H1 (cell line): ENCODE measurements around the gene NOS1AP. TPM values are rescaled to one million over a fixed set of nuclear protein-coding genes. Genes with fewer than 3 reads are reported as not detected.

Source experiments
- CTCF ChIA-PET: fragments of 300-600 bp; sonication (Branson Sonifier 250); formaldehyde crosslinking; loops from one replicate; lab custom pipeline; 2021; ENCODE audit not compliant: partially characterized antibody; lab: Charles Lee
- POLR2A ChIA-PET: fragments of 300-600 bp; sonication (Branson Sonifier 250); formaldehyde crosslinking; loops from one replicate; lab custom pipeline; 2021; ENCODE audit warnings: inconsistent platforms; ENCODE audit not compliant: partially characterized antibody; lab: Charles Lee
- DNase-seq, 2 experiments: peaks; one replicate each; pipeline versions ENCODE4 v3.0.0 to v3.0.0-alpha.2; 2010 to 2022; ENCODE audit warnings: low spot score in 2 of 2, low read depth in 1 of 2, mixed read lengths in 1 of 2
- FAIRE-seq: peaks from 2 replicates; lab custom pipeline; 2011; peaks lifted over from hg19 to GRCh38; lab: Jason Lieb, UNC
- H2AFZ ChIP-seq: 2 replicates; pipeline ENCODE4 v1.8.1; 2012; ENCODE audit warnings: low read length, inconsistent platforms
- H2AK5ac ChIP-seq: 2 replicates; pipeline ENCODE4 v1.6.1; 2013; ENCODE audit warnings: low read depth, low read length
- H2BK120ac ChIP-seq: replicated peaks from 2 replicates; pipeline ENCODE3; 2013; ENCODE audit warnings: low read depth, low read length, inconsistent platforms
- H2BK12ac ChIP-seq: 2 replicates; pipeline ENCODE4 v1.6.1; 2013; ENCODE audit warnings: low read depth, low read length
- H2BK15ac ChIP-seq: 2 replicates; pipeline ENCODE4 v1.6.1; 2013; ENCODE audit warnings: low read length
- H2BK20ac ChIP-seq: 2 replicates; pipeline ENCODE4 v1.6.1; 2013; ENCODE audit warnings: low read length
- H2BK5ac ChIP-seq: 2 replicates; pipeline ENCODE4 v1.6.1; 2013; ENCODE audit warnings: low read depth, low read length
- H3K14ac ChIP-seq: 2 replicates; pipeline ENCODE4 v1.6.1; 2013; ENCODE audit warnings: inconsistent platforms; ENCODE audit not compliant: insufficient read length
- H3K18ac ChIP-seq: 2 replicates; pipeline ENCODE4 v1.6.1; 2013; ENCODE audit warnings: low read length; ENCODE audit errors: extremely low read depth
- H3K23ac ChIP-seq: 2 replicates; pipeline ENCODE4 v1.6.1; 2013; ENCODE audit warnings: inconsistent platforms; ENCODE audit not compliant: insufficient read length
- H3K23me2 ChIP-seq: 2 replicates; pipeline ENCODE4 v1.6.1; 2013; ENCODE audit warnings: low read depth, low read length
- H3K27ac ChIP-seq: 2 replicates; pipeline ENCODE4 v1.6.1; 2011; ENCODE audit warnings: low read depth, low read length, inconsistent platforms
- H3K27me3 ChIP-seq, 4 experiments: replicated peaks in 1 of 4; 1 replicate in 1 of 4; 2 replicates in 3 of 4; pipeline versions ENCODE4 v1.6.1 to v1.8.1; 2011 to 2013; ENCODE audit warnings: low read length in 3 of 4, mild to moderate bottlenecking in 3 of 4, inconsistent platforms in 2 of 4, mixed read lengths in 2 of 4, moderate library complexity in 1 of 4; ENCODE audit not compliant: control insufficient read depth in 3 of 4, insufficient read depth in 3 of 4; ENCODE audit errors: extremely low read depth in 1 of 4
- H3K36me3 ChIP-seq, 4 experiments: 2 replicates each; pipeline versions ENCODE4 v1.6.1 to v1.8.1; 2011 to 2013; ENCODE audit warnings: mild to moderate bottlenecking in 4 of 4, low read length in 3 of 4, moderate library complexity in 2 of 4, control low read depth in 1 of 4, inconsistent platforms in 1 of 4; ENCODE audit not compliant: insufficient read depth in 4 of 4, control insufficient read depth in 2 of 4
- H3K4ac ChIP-seq: replicated peaks from 2 replicates; pipeline ENCODE3; 2013; ENCODE audit warnings: low read length, low read depth, mixed read lengths, inconsistent platforms; ENCODE audit not compliant: insufficient read length
- H3K4me1 ChIP-seq, 4 experiments: replicated peaks in 1 of 4; 1 replicate in 1 of 4; 2 replicates in 3 of 4; pipeline versions ENCODE4 v1.6.1 to v1.8.1; 2011 to 2013; ENCODE audit warnings: low read length in 3 of 4, inconsistent platforms in 2 of 4, mixed read lengths in 1 of 4; ENCODE audit not compliant: insufficient read depth in 4 of 4, control insufficient read depth in 3 of 4
- H3K4me2 ChIP-seq, 2 experiments: 2 replicates each; pipeline versions ENCODE4 v1.6.1 to v1.8.1; 2011 to 2013; ENCODE audit warnings: low read depth in 2 of 2, low read length in 2 of 2, control low read depth in 1 of 2, inconsistent platforms in 1 of 2, mild to moderate bottlenecking in 1 of 2; ENCODE audit not compliant: insufficient read depth in 1 of 2
- H3K4me3 ChIP-seq, 4 experiments: fragments of 200-600, 300-600 bp in 1 of 4; sonication (generic), shearing (Covaris generic), sonication (Bioruptor Twin) in 1 of 4; 2 replicates each; pipeline versions ENCODE4 v1.5.1 to v1.8.1; 2011 to 2016; ENCODE audit warnings: low read length in 4 of 4, low read depth in 3 of 4, control low read depth in 2 of 4, inconsistent platforms in 2 of 4, mild to moderate bottlenecking in 2 of 4, mixed read lengths in 1 of 4, moderate library complexity in 1 of 4; ENCODE audit not compliant: insufficient read depth in 2 of 4; ENCODE audit errors: extremely low read depth in 1 of 4
- H3K56ac ChIP-seq: replicated peaks from 2 replicates; pipeline ENCODE3; 2013; ENCODE audit warnings: low read depth, mild to moderate bottlenecking, mixed read lengths, low read length, inconsistent platforms; ENCODE audit not compliant: insufficient read length
- H3K79me1 ChIP-seq: 2 replicates; pipeline ENCODE4 v1.6.1; 2013; ENCODE audit warnings: low read depth, low read length, control low read depth
- H3K79me2 ChIP-seq, 2 experiments: 2 replicates each; pipeline versions ENCODE4 v1.6.1 to v1.8.1; 2012 to 2013; ENCODE audit warnings: low read length in 2 of 2, mild to moderate bottlenecking in 2 of 2, inconsistent platforms in 1 of 2; ENCODE audit not compliant: insufficient read depth in 2 of 2, control insufficient read depth in 1 of 2
- H3K9ac ChIP-seq, 4 experiments: replicated peaks in 1 of 4; 1 replicate in 1 of 4; 2 replicates in 3 of 4; pipeline versions ENCODE4 v1.6.1 to v1.8.1; 2011 to 2013; ENCODE audit warnings: low read depth in 3 of 4, low read length in 3 of 4, control low read depth in 2 of 4, mild to moderate bottlenecking in 2 of 4, moderate library complexity in 2 of 4, inconsistent platforms in 1 of 4; ENCODE audit errors: extremely low read depth in 1 of 4
- H3K9me3 ChIP-seq, 2 experiments: 2 replicates each; pipeline versions ENCODE4 v1.6.1 to v1.8.1; 2012 to 2013; ENCODE audit warnings: mild to moderate bottlenecking in 2 of 2, moderate library complexity in 2 of 2, control low read depth in 1 of 2, inconsistent platforms in 1 of 2, low read depth in 1 of 2, low read length in 1 of 2, mixed read lengths in 1 of 2; ENCODE audit not compliant: insufficient read depth in 2 of 2
- H4K20me1 ChIP-seq, 2 experiments: replicated peaks in 1 of 2; 2 replicates each; pipeline versions ENCODE3 to v1.8.1; 2011 to 2013; ENCODE audit warnings: inconsistent platforms in 2 of 2, low read length in 2 of 2, mild to moderate bottlenecking in 1 of 2; ENCODE audit not compliant: insufficient read depth in 2 of 2, control insufficient read depth in 1 of 2
- H4K5ac ChIP-seq: 2 replicates; pipeline ENCODE4 v1.6.1; 2013; ENCODE audit warnings: low read length, low read depth, mixed read lengths, inconsistent platforms; ENCODE audit not compliant: insufficient read length
- H4K8ac ChIP-seq: 2 replicates; pipeline ENCODE4 v1.8.0; 2013; ENCODE audit warnings: mild to moderate bottlenecking, moderate library complexity, low read length, inconsistent platforms; ENCODE audit not compliant: insufficient read depth; ENCODE audit errors: extremely low read depth
- H4K91ac ChIP-seq: replicated peaks from 2 replicates; pipeline ENCODE3; 2013; ENCODE audit warnings: low read length, mixed read lengths, inconsistent platforms; ENCODE audit not compliant: insufficient read length
- CBX5 ChIP-seq: fragments of 300-800, 300-1000 bp; sonication (generic); IDR thresholded peaks from 2 replicates; pipeline ENCODE4 v1.7.1; 2016; ENCODE audit warnings: antibody characterized with exemption, low read length, low read depth
- CHD1 ChIP-seq: IDR thresholded peaks from 2 replicates; pipeline ENCODE4 v1.6.1; 2012; ENCODE audit warnings: low read depth, low read length, improper control_type of control experiment
- SP4 ChIP-seq: IDR thresholded peaks from 2 replicates; pipeline ENCODE4 v1.6.1; 2012; ENCODE audit warnings: low read length, inconsistent platforms
- WGBS, 2 experiments: shearing (Covaris generic) in 1 of 2; methylation state at CpG; one replicate each; pipeline versions ENCODE4 v1.1.6 to v1.1.7; 2013 to 2015; ENCODE audit warnings: low lambda C conversion rate in 2 of 2, mixed read lengths in 2 of 2, inconsistent platforms in 1 of 2, low coverage in 1 of 2, missing lambda C conversion rate in 1 of 2; ENCODE audit not compliant: insufficient replicate concordance in 2 of 2, insufficient coverage in 1 of 2, insufficient read length in 1 of 2; ENCODE audit errors: extremely low coverage in 1 of 2, missing lambda C conversion rate in 1 of 2; 5-methylcytosine and 5-hydroxymethylcytosine counted together
- polyA plus RNA-seq, 7 experiments: library from polyadenylated mRNA; depleted of rRNA in 3 of 7; stranded (reverse) in 5 of 7; unstranded in 2 of 7; fragments of >200 nt in 5 of 7; fragments of 200-250 nt in 2 of 7; gene quantifications; 1 replicate in 5 of 7; 2 replicates in 1 of 7; 4 replicates in 1 of 7; pipeline versions ENCODE4 v1.2.1 to v1.2.3, GENCODE V29; 2011 to 2013; ENCODE audit warnings: missing spikeins in 2 of 7, mixed read lengths in 2 of 7
- total RNA-seq: library from RNA; stranded (reverse); fragmentation: NEBNext Ultra II Directional; extraction: Animal tissue kit (Norgen Biotek cat#: 25700); gene quantifications from 2 replicates; pipeline ENCODE4 v1.2.1, GENCODE V29; 2021

NOS1AP gene
- total and polyA plus RNA-seq, 2 of the 8 experiments (the other 6 are each of a cell fraction or from before 2014, with no cell fraction given), result 2.4 to 12.1 TPM

GRCh38 chr1:162236618-162237017 lies 167.1 kb downstream of the NOS1AP start:
- H4K91ac ChIP-seq, result no peak overlapping the region
- 80% methylated on average over 2 of the region's 2 CpGs; no CpG with 5 or more reads in 1 of the 2 experiments for WGBS, 2 experiments
- no peak for FAIRE-seq

More at GRCh38 chr1:162236618-162237017, 167.1 kb downstream of the NOS1AP start:
- H3K9me3 ChIP-seq, result no peaks in the 10 kb centered on the region
- no peaks in the 10 kb centered on the region; a peak in 1 of 8 replicates for H3K36me3 ChIP-seq
- no peak overlapping the region for H4K5ac ChIP-seq
- no peak overlapping the region for H2BK20ac ChIP-seq
- no peak overlapping the region for H2BK15ac ChIP-seq
- H3K4ac ChIP-seq, result no peak overlapping the region
- DNase-seq, result no peak
- no peak overlapping the region for H3K9ac ChIP-seq
- no peak overlapping the region for H3K56ac ChIP-seq
- H2AK5ac ChIP-seq, result no peak overlapping the region
- H3K23ac ChIP-seq, result no peak overlapping the region
- no peak overlapping the region for H3K27ac ChIP-seq
- ChIA-PET POLR2A (no interaction called here), CTCF (interaction anchor here (1.5 kb wide), 2 partner anchors 119 to 155 kb away, joined by 3 to 5 read pairs; no protein-coding TSS in a partner anchor)
- no peak overlapping the region for H3K4me2 ChIP-seq
- peaks cover 0 to 21% of the 10 kb centered on the region in 2 experiments; a peak in 2 of 4 replicates for H3K79me2 ChIP-seq
- no peaks in the 10 kb centered on the region for H4K20me1 ChIP-seq
- no peak overlapping the region for H2BK5ac ChIP-seq
- no peak overlapping the region for H3K14ac ChIP-seq
- H2AFZ ChIP-seq, result no peak overlapping the region
- peaks cover 0 to 19% (median 8%) of the 10 kb centered on the region in 4 experiments; a peak in 4 of 7 replicates for H3K4me1 ChIP-seq
- H3K23me2 ChIP-seq, result no peaks in the 10 kb centered on the region
- TF ChIP-seq CHD1 (no peak), SP4 (no peak), CBX5 (no peak)
- H4K8ac ChIP-seq, result no peak overlapping the region
- no peak overlapping the region for H2BK12ac ChIP-seq
- no peaks in the 10 kb centered on the region for H3K79me1 ChIP-seq
- H3K4me3 ChIP-seq, result no peak overlapping the region
- no peak overlapping the region for H2BK120ac ChIP-seq
- H3K18ac ChIP-seq, result no peak overlapping the region
- H3K27me3 ChIP-seq, result no peaks in the 10 kb centered on the region
